ENCODE results near the gene DTX3L. TPM values are rescaled to one million over a fixed set of nuclear protein-coding genes. Genes with fewer than 3 reads are reported as not detected.
A peak's percentile ranks its signal among the peaks of the same experiment; 100 is the strongest.

DTX3L gene
- 10 to 100 TPM; 21.6 to 36.5 (median 25.2) TPM for total RNA-seq

GRCh38 chr3:122564155-122564912 lies at the start of gene DTX3L, which contains the start of gene PARP9:
Gene DTX3L (plus strand): TSS chr3:122564338. CDS start chr3:122564427, 89 bp downstream.
Gene PARP9 (minus strand): TSS chr3:122564300. CDS start chr3:122559620, 4,680 bp downstream.
- Mint-ChIP-seq H3K9me3 (no peaks in the 10 kb centered on the region), H3K4me3 (peak within 1 kb of the TSS; percentile 89), H3K4me1 (ENCODE audit: low read depth) (peaks cover 74% of the 10 kb centered on the region), H3K36me3 (ENCODE audit: insufficient read depth) (peaks cover 38% of the 10 kb centered on the region), H3K27me3 (ENCODE audit: low read depth) (no peaks in the 10 kb centered on the region)
- ATAC-seq: peak; percentile 79 to 88
- DNase-seq: peak; percentile 86

- DNase-seq (no peak), ATAC-seq (no peak)
- Mint-ChIP-seq H3K9me3 (peaks cover 2% of the 10 kb centered on the region), H3K4me1 (ENCODE audit: low read depth) (peaks cover 34% of the 10 kb centered on the region), H3K36me3 (ENCODE audit: insufficient read depth) (peaks cover 12% of the 10 kb centered on the region), H3K27me3 (ENCODE audit: low read depth) (no peaks in the 10 kb centered on the region), H3K4me3 (peak overlapping the region; percentile 84)
Measured at GRCh38 chr3:122515020-122515468, 49.1 kb upstream of the DTX3L start.

GRCh38 chr3:122515870-122516269 lies 48.3 kb upstream of the DTX3L start:
- ATAC-seq: no peak
- Mint-ChIP-seq H3K36me3 (ENCODE audit: insufficient read depth) (peaks cover 7% of the 10 kb centered on the region), H3K27me3 (ENCODE audit: low read depth) (no peaks in the 10 kb centered on the region), H3K4me3 (no peak overlapping the region), H3K4me1 (ENCODE audit: low read depth) (peaks cover 27% of the 10 kb centered on the region), H3K9me3 (no peaks in the 10 kb centered on the region)
- no peak for DNase-seq

GRCh38 chr3:122516846-122517360 lies 47.2 kb upstream of the DTX3L start:
- Mint-ChIP-seq H3K27me3 (ENCODE audit: low read depth) (no peaks in the 10 kb centered on the region), H3K36me3 (ENCODE audit: insufficient read depth) (peaks cover 2% of the 10 kb centered on the region), H3K4me3 (no peak overlapping the region), H3K9me3 (no peaks in the 10 kb centered on the region), H3K4me1 (ENCODE audit: low read depth) (peaks cover 16% of the 10 kb centered on the region)
- ATAC-seq: no peak
- no peak for DNase-seq

GRCh38 chr3:122519693-122520092 lies 44.4 kb upstream of the DTX3L start:
- no peaks in the 10 kb centered on the region for H3K27me3 Mint-ChIP-seq (ENCODE audit: low read depth)
- no peak overlapping the region for H3K4me3 Mint-ChIP-seq
- H3K4me1 Mint-ChIP-seq (ENCODE audit: low read depth): peaks cover 3% of the 10 kb centered on the region
- ATAC-seq: no peak
- no peak for DNase-seq
- no peaks in the 10 kb centered on the region for H3K9me3 Mint-ChIP-seq
- no peaks in the 10 kb centered on the region for H3K36me3 Mint-ChIP-seq (ENCODE audit: insufficient read depth)

GRCh38 chr3:122520861-122521260 lies 43.3 kb upstream of the DTX3L start:
- ATAC-seq: no peak

GRCh38 chr3:122523317-122523716 lies 40.8 kb upstream of the DTX3L start:
- no peaks in the 10 kb centered on the region for H3K4me1 Mint-ChIP-seq (ENCODE audit: low read depth)
- peaks cover 4% of the 10 kb centered on the region for H3K36me3 Mint-ChIP-seq (ENCODE audit: insufficient read depth)
- ATAC-seq (no peak), DNase-seq (no peak)
- no peak overlapping the region for H3K4me3 Mint-ChIP-seq
- H3K27me3 Mint-ChIP-seq (ENCODE audit: low read depth): no peaks in the 10 kb centered on the region
- no peaks in the 10 kb centered on the region for H3K9me3 Mint-ChIP-seq

More at GRCh38 chr3:122520861-122521260, 43.3 kb upstream of the DTX3L start:
- H3K9me3 Mint-ChIP-seq: no peaks in the 10 kb centered on the region
- H3K36me3 Mint-ChIP-seq (ENCODE audit: insufficient read depth): no peaks in the 10 kb centered on the region
- H3K4me3 Mint-ChIP-seq: no peak overlapping the region
- H3K4me1 Mint-ChIP-seq (ENCODE audit: low read depth): no peaks in the 10 kb centered on the region
- DNase-seq: no peak
- no peaks in the 10 kb centered on the region for H3K27me3 Mint-ChIP-seq (ENCODE audit: low read depth)

GRCh38 chr3:122530164-122530563 lies 34.0 kb upstream of the DTX3L start:
- no peak for DNase-seq

GRCh38 chr3:122533480-122533879 lies 30.7 kb upstream of the DTX3L start:
- H3K27me3 Mint-ChIP-seq (ENCODE audit: low read depth): no peaks in the 10 kb centered on the region

More at GRCh38 chr3:122530164-122530563, 34.0 kb upstream of the DTX3L start:
- ATAC-seq: no peak
- H3K9me3 Mint-ChIP-seq: no peaks in the 10 kb centered on the region
- H3K36me3 Mint-ChIP-seq (ENCODE audit: insufficient read depth): peaks cover 45% of the 10 kb centered on the region
- no peaks in the 10 kb centered on the region for H3K27me3 Mint-ChIP-seq (ENCODE audit: low read depth)
- H3K4me3 Mint-ChIP-seq: no peak overlapping the region
- H3K4me1 Mint-ChIP-seq (ENCODE audit: low read depth): peaks cover 31% of the 10 kb centered on the region

GRCh38 chr3:122533931-122534334 lies 30.2 kb upstream of the DTX3L start:
- Mint-ChIP-seq H3K4me1 (ENCODE audit: low read depth) (peaks cover 36% of the 10 kb centered on the region), H3K27me3 (ENCODE audit: low read depth) (no peaks in the 10 kb centered on the region), H3K4me3 (no peak overlapping the region), H3K9me3 (no peaks in the 10 kb centered on the region), H3K36me3 (ENCODE audit: insufficient read depth) (peaks cover 60% of the 10 kb centered on the region)
- DNase-seq (no peak), ATAC-seq (peak; percentile 97 to 100)

More at GRCh38 chr3:122533480-122533879, 30.7 kb upstream of the DTX3L start:
- Mint-ChIP-seq H3K4me1 (ENCODE audit: low read depth) (peaks cover 36% of the 10 kb centered on the region), H3K4me3 (no peak overlapping the region), H3K9me3 (no peaks in the 10 kb centered on the region), H3K36me3 (ENCODE audit: insufficient read depth) (peaks cover 57% of the 10 kb centered on the region)
- DNase-seq (no peak), ATAC-seq (peak; percentile 35 to 44)

- Mint-ChIP-seq H3K4me1 (ENCODE audit: low read depth) (peaks cover 39% of the 10 kb centered on the region), H3K36me3 (ENCODE audit: insufficient read depth) (peaks cover 61% of the 10 kb centered on the region), H3K4me3 (no peak overlapping the region), H3K27me3 (ENCODE audit: low read depth) (no peaks in the 10 kb centered on the region), H3K9me3 (no peaks in the 10 kb centered on the region)
- ATAC-seq (no peak), DNase-seq (no peak)
Measured at GRCh38 chr3:122535964-122536631, 28.0 kb upstream of the DTX3L start.

GRCh38 chr3:122536632-122537001 lies 27.5 kb upstream of the DTX3L start:
- Mint-ChIP-seq H3K27me3 (ENCODE audit: low read depth) (no peaks in the 10 kb centered on the region), H3K4me1 (ENCODE audit: low read depth) (peaks cover 39% of the 10 kb centered on the region), H3K9me3 (no peaks in the 10 kb centered on the region), H3K4me3 (no peak overlapping the region), H3K36me3 (ENCODE audit: insufficient read depth) (peaks cover 59% of the 10 kb centered on the region)
- DNase-seq: no peak
- no peak for ATAC-seq

GRCh38 chr3:122538956-122539490 lies 25.1 kb upstream of the DTX3L start:
- Mint-ChIP-seq H3K36me3 (ENCODE audit: insufficient read depth) (peaks cover 43% of the 10 kb centered on the region), H3K4me3 (no peak overlapping the region), H3K27me3 (ENCODE audit: low read depth) (no peaks in the 10 kb centered on the region), H3K4me1 (ENCODE audit: low read depth) (peaks cover 16% of the 10 kb centered on the region), H3K9me3 (no peaks in the 10 kb centered on the region)
- ATAC-seq: no peak
- DNase-seq: no peak

GRCh38 chr3:122546151-122546550 lies 18.0 kb upstream of the DTX3L start:
- H3K4me1 Mint-ChIP-seq (ENCODE audit: low read depth): peaks cover 1% of the 10 kb centered on the region
- ATAC-seq (no peak), DNase-seq (no peak)
- no peaks in the 10 kb centered on the region for H3K27me3 Mint-ChIP-seq (ENCODE audit: low read depth)
- peaks cover 59% of the 10 kb centered on the region for H3K36me3 Mint-ChIP-seq (ENCODE audit: insufficient read depth)
- no peaks in the 10 kb centered on the region for H3K9me3 Mint-ChIP-seq
- H3K4me3 Mint-ChIP-seq: no peak overlapping the region

Data from activated T-cell treated with anti-CD3 and anti-CD28 coated beads, Interleukin-2, amount 50 U/mL, for 4 hours (primary cell).